GM19239 (cell line): Measurements from ENCODE around the gene HMGN5.
A peak's percentile ranks its signal among the peaks of the same experiment; 100 is the strongest.

Source experiments
- DNase-seq: peaks from one replicate; pipeline ENCODE4 v3.0.0; 2011; ENCODE audit warnings: low spot score; ENCODE audit not compliant: insufficient read length
- FAIRE-seq: peaks from 2 replicates; lab custom pipeline; 2011; peaks lifted over from hg19 to GRCh38; lab: Jason Lieb, UNC

The HMGN5 gene

GRCh38 chrX:81120936-81121371 lies 80.8 kb downstream of the HMGN5 start:
- peak; percentile 99 for FAIRE-seq
- no peak for DNase-seq

GRCh38 chrX:81120258-81120935 lies 81.3 kb downstream of the HMGN5 start:
- DNase-seq (no peak), FAIRE-seq (peak; percentile 90)

- no peak for DNase-seq
- no peak for FAIRE-seq
These were observed 87.0 kb downstream of the HMGN5 start for GRCh38 chrX:81114757-81115156.

GRCh38 chrX:81110286-81110685 lies 91.4 kb downstream of the HMGN5 start:
- DNase-seq (no peak), FAIRE-seq (no peak)

- no peak for DNase-seq
These were observed 119.1 kb downstream of the HMGN5 start for GRCh38 chrX:81082649-81083048.

More at GRCh38 chrX:81082649-81083048, 119.1 kb downstream of the HMGN5 start:
- FAIRE-seq, result no peak
